Left colon (tissue), 2 donors: ENCODE measurements around the gene FAM177B. TPM values are rescaled to one million over a fixed set of nuclear protein-coding genes. Genes with fewer than 3 reads are reported as not detected.

ENCODE experiments used
- total RNA-seq, 2 donors: library from RNA; stranded (reverse); fragmentation: NEBNext Ultra II Directional; extraction: Animal tissue kit (Norgen Biotek cat#: 25700); gene quantifications; one replicate each; pipeline ENCODE4 v1.2.1, GENCODE V29; 2021
- donor health status: DM: no; HTN: no; CAD: no.
- donor health status: DM: yes; HTN: yes; CAD: no.

Gene FAM177B
- total RNA-seq, 2 donors from 2014 or later, result 17.8 to 19.1 TPM

Other genes with a start within 250 kb of the FAM177B start
- under 1 TPM; 0.67 to 0.70 TPM for gene HHIPL2, start 189.1 kb upstream of the FAM177B start, total RNA-seq
- 1 to 10 TPM; 4.2 to 4.6 TPM for gene TAF1A, start 147.3 kb upstream of the FAM177B start, total RNA-seq
- 10 to 100 TPM; 67.4 to 68.3 TPM for gene MIA3, start 119.1 kb upstream of the FAM177B start, total RNA-seq
- gene AIDA, start 24.7 kb upstream of the FAM177B start, total RNA-seq, result 10 to 100 TPM; 30.6 to 41.2 TPM
- gene BROX, start 24.6 kb upstream of the FAM177B start, total RNA-seq, result 10 to 100 TPM; 65.9 to 71.4 TPM
- gene DISP1, start 77.8 kb downstream of the FAM177B start, total RNA-seq, result 1 to 10 TPM; 1.6 to 4.2 TPM